Esophagus squamous epithelium (tissue), 5 donors: ENCODE results near the gene CCDC201. TPM values are rescaled to one million over a fixed set of nuclear protein-coding genes. Genes with fewer than 3 reads are reported as not detected.

ENCODE experiments used
- DNase-seq: peaks from one replicate; lab custom pipeline; 2025; lab: John Stamatoyannopoulos, UW
- H3K27ac ChIP-seq, 4 donors: fragments of 200-600 bp; sonication (generic); one replicate each; pipeline ENCODE4 v1.5.1; 2016 to 2019; ENCODE audit warnings: mild to moderate bottlenecking in 1 of 4
- H3K27me3 ChIP-seq, 4 donors: fragments of 200-600 bp; sonication (generic); 1 replicate in 3 of 4; 2 replicates in 1 of 4; pipeline versions ENCODE4 v1.5.1 to v1.6.0; 2017 to 2021; ENCODE audit warnings: antibody characterized with exemption in 1 of 4
- H3K36me3 ChIP-seq, 3 donors: fragments of 200-600 bp; sonication (generic); one replicate each; pipeline ENCODE4 v1.5.1; 2016 to 2019
- H3K4me1 ChIP-seq, 3 donors: fragments of 200-600 bp; sonication (generic); one replicate each; pipeline ENCODE4 v1.5.1; 2017 to 2019
- H3K4me3 ChIP-seq, 4 donors: fragments of 200-600 bp; sonication (generic); 1 replicate in 3 of 4; 2 replicates in 1 of 4; pipeline ENCODE4 v1.5.1; 2016 to 2019; ENCODE audit warnings: mild to moderate bottlenecking in 2 of 4, moderate library complexity in 1 of 4
- H3K9me3 ChIP-seq, 3 donors: fragments of 200-600 bp; sonication (generic); one replicate each; pipeline ENCODE4 v1.5.1; 2016 to 2019
- CTCF ChIP-seq, 6 experiments: fragments of 450-650 bp in 4 of 6; fragments of 200-600 bp in 2 of 6; sonication (generic) in 2 of 6; IDR thresholded peaks; one replicate each; pipeline ENCODE4 v1.5.1; 2016 to 2019; ENCODE audit warnings: antibody characterized with exemption in 6 of 6, mild to moderate bottlenecking in 4 of 6, moderate library complexity in 4 of 6
- POLR2A ChIP-seq, 4 donors: fragments of 450-650 bp; IDR thresholded peaks; one replicate each; pipeline ENCODE4 v1.6.1; 2017; ENCODE audit warnings: antibody characterized with exemption in 4 of 4, mild to moderate bottlenecking in 4 of 4, moderate library complexity in 3 of 4
- WGBS, 2 donors: methylation state at CpG; one replicate each; pipeline ENCODE4 v1.1.5; 2018; 5-methylcytosine and 5-hydroxymethylcytosine counted together
- intact Hi-C: fragments of 100-400 bp; cut with DNase I; formaldehyde crosslinking; loops from one replicate; pipeline ENCODE4 v1.15.0; 2022
- total RNA-seq, 4 donors: library from RNA; depleted of rRNA; stranded (reverse); fragments of >200 nt; gene quantifications; one replicate each; pipeline ENCODE4 v1.1.0, GENCODE V29; 2016
- donor health status: DM: yes; HTN: yes; CAD: no.

Gene CCDC201
- total RNA-seq, 4 donors from 2014 or later: not detected

GRCh38 chr7:45919993-45920459, 47.1 kb upstream of the CCDC201 start:
- H3K27me3 ChIP-seq: peaks cover 0 to 84% (median 12%) of the 10 kb centered on the region in 4 donors
- TF ChIP-seq CTCF (IDR thresholded peaks at IDR 0.05) (no peak), POLR2A (IDR thresholded peaks at IDR 0.05) (no peak)
- no peaks in the 10 kb centered on the region for H3K9me3 ChIP-seq
- H3K4me1 ChIP-seq: peaks cover 22 to 58% (median 27%) of the 10 kb centered on the region in 3 donors
- H3K4me3 ChIP-seq: peak overlapping the region; percentile 31 to 71 (median 46)
- DNase-seq: no peak
- WGBS, 2 donors: 4 to 6% methylated on average over 14 to 17 of the region's 19 CpGs
- H3K36me3 ChIP-seq: no peaks in the 10 kb centered on the region
- H3K27ac ChIP-seq: peak overlapping the region in 2 of 4 donors; percentile 13 to 56
- intact Hi-C loops: loop anchor here (5.0 to 10.0 kb wide), 3 partner anchors 1167 to 1335 kb away; no protein-coding TSS in a partner anchor

GRCh38 chr7:45919231-45919784, 46.4 kb upstream of the CCDC201 start:
- Histone ChIP-seq H3K27ac (no peak overlapping the region), H3K4me3 (peak overlapping the region in 3 of 4 donors; percentile 38 to 71 (median 55)), H3K36me3 (peaks cover 0 to 4% (median 0%) of the 10 kb centered on the region in 3 donors), H3K4me1 (peaks cover 22 to 57% (median 27%) of the 10 kb centered on the region in 3 donors), H3K9me3 (no peaks in the 10 kb centered on the region), H3K27me3 (peaks cover 0 to 77% (median 12%) of the 10 kb centered on the region in 4 donors)
- TF ChIP-seq CTCF (IDR thresholded peaks at IDR 0.05): no peak
- TF ChIP-seq POLR2A (IDR thresholded peaks at IDR 0.05): no peak
- intact Hi-C loops: loop anchor here (5.0 to 10.0 kb wide), 2 partner anchors 1258 to 1335 kb away; no protein-coding TSS in a partner anchor
- WGBS, 2 donors: 26 to 32% methylated on average over 8 to 9 of the region's 9 CpGs
- DNase-seq: no peak

- 58 to 94% methylated on average over 2 of the region's 2 CpGs for WGBS, 2 donors
- H3K4me1 ChIP-seq: peaks cover 18 to 49% (median 27%) of the 10 kb centered on the region in 3 donors
- H3K9me3 ChIP-seq: no peaks in the 10 kb centered on the region
- no peak overlapping the region for H3K27ac ChIP-seq
- peaks cover 0 to 70% (median 12%) of the 10 kb centered on the region in 4 donors for H3K27me3 ChIP-seq
- H3K4me3 ChIP-seq: peak overlapping the region in 2 of 4 donors; percentile 11 to 45
- intact Hi-C loops: loop anchor here (5.0 to 10.0 kb wide), 2 partner anchors 1259 to 1336 kb away; no protein-coding TSS in a partner anchor
- DNase-seq: no peak
- peaks cover 0 to 4% (median 0%) of the 10 kb centered on the region in 3 donors for H3K36me3 ChIP-seq
- no peak for TF ChIP-seq POLR2A (IDR thresholded peaks at IDR 0.05)
- no peak for TF ChIP-seq CTCF (IDR thresholded peaks at IDR 0.05)
These were observed 45.7 kb upstream of the CCDC201 start for GRCh38 chr7:45918556-45918955.

GRCh38 chr7:45917658-45918057, 44.8 kb upstream of the CCDC201 start:
- DNase-seq: no peak
- intact Hi-C loops: loop anchor here (5.0 to 10.0 kb wide), 2 partner anchors 1260 to 1337 kb away; no protein-coding TSS in a partner anchor
- TF ChIP-seq CTCF (IDR thresholded peaks at IDR 0.05): peak; percentile 66 to 94 (median 84)
- TF ChIP-seq POLR2A (IDR thresholded peaks at IDR 0.05): no peak
- H3K27me3 ChIP-seq: peaks cover 0 to 61% (median 12%) of the 10 kb centered on the region in 4 donors
- peaks cover 14 to 40% (median 25%) of the 10 kb centered on the region in 3 donors for H3K4me1 ChIP-seq
- H3K36me3 ChIP-seq: peaks cover 0 to 9% (median 0%) of the 10 kb centered on the region in 3 donors
- peak overlapping the region in 2 of 4 donors; percentile 11 to 45 for H3K4me3 ChIP-seq
- no peak overlapping the region for H3K27ac ChIP-seq
- no peaks in the 10 kb centered on the region for H3K9me3 ChIP-seq
- WGBS, 2 donors: 1 to 44% methylated on average over 3 to 14 of the region's 15 CpGs

GRCh38 chr7:45917064-45917463, 44.2 kb upstream of the CCDC201 start:
- WGBS, 2 donors: 76 to 80% methylated on average over 12 to 14 of the region's 14 CpGs
- no peak for TF ChIP-seq POLR2A (IDR thresholded peaks at IDR 0.05)
- TF ChIP-seq CTCF (IDR thresholded peaks at IDR 0.05): no peak
- Histone ChIP-seq H3K27ac (no peak overlapping the region), H3K36me3 (peaks cover 0 to 9% (median 0%) of the 10 kb centered on the region in 3 donors), H3K9me3 (no peaks in the 10 kb centered on the region), H3K4me3 (no peak overlapping the region), H3K27me3 (peaks cover 0 to 55% (median 12%) of the 10 kb centered on the region in 4 donors), H3K4me1 (peaks cover 8 to 34% (median 20%) of the 10 kb centered on the region in 3 donors)
- intact Hi-C loops: loop anchor here (5.0 to 10.0 kb wide), 2 partner anchors 1260 to 1338 kb away; no protein-coding TSS in a partner anchor
- DNase-seq: no peak
